ENCODE results near the gene TBC1D22A.

DNA sequence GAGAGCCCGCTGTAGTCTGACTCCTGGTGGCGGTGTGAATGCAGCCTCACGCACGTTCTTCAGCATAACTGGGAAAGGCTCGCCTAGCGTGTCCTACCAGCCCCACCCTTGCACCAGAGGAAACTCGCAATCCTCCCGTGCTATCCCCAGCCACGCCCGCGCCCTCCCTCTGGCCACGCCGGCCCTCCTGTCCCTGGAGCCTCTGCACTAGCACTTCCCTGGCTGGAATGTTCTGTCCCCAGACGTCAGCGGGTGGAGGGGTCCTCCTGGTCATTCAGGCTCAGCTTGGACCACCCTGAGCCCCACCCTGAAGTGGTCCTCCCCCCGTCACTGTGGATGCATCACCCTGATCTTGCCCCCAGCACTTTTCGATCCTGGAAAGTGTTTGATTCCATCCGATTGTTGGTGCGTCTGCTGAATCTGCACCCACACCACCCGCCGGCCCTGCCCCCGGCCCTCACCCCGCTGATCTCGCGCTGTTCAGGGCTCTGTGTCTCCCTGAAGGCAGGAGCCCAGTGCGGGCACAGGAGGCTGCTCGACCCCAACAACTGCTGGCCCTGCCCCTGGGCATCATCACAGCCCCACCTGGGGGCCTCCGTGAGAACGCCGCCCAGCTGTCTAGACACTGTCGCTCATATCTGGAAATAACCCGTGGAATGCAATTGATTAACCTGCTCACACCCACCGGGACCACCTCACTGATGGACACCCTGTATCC, 437.0 kb downstream of the TBC1D22A start:
- TF ChIP-seq POLR2A (IDR thresholded peaks at IDR 0.05; ENCODE audit: low read length) (no peak), GATA1 (IDR thresholded peaks at IDR 0.05; ENCODE audit: low read depth, low read length) (no peak)
